K562 (cell line): ENCODE measurements around the gene RTCA. TPM values are rescaled to one million over a fixed set of nuclear protein-coding genes. Genes with fewer than 3 reads are reported as not detected.

ENCODE experiments used
- ARID1B ChIP-seq: fragments of 450-650 bp; IDR thresholded peaks from 2 replicates; pipeline ENCODE4 v1.6.1; 2016; ENCODE audit warnings: antibody characterized with exemption, mild to moderate bottlenecking, inconsistent platforms
- ARNT ChIP-seq, 2 experiments: fragments of 450-650 bp; IDR thresholded peaks; 2 replicates each; pipeline ENCODE4 v1.6.1; 2016; ENCODE audit warnings: mild to moderate bottlenecking in 1 of 2
- BCOR ChIP-seq: fragments of 450-650 bp; IDR thresholded peaks from 2 replicates; pipeline ENCODE4 v1.6.1; 2016
- CBX3 ChIP-seq, 2 experiments: IDR thresholded peaks; 1 replicate in 1 of 2; 2 replicates in 1 of 2; pipeline ENCODE4 v1.6.1; 2012; ENCODE audit warnings: inconsistent platforms in 2 of 2, low read length in 2 of 2, borderline replicate concordance in 1 of 2, control low read depth in 1 of 2
- CXXC5 ChIP-seq: fragments of 250-450 bp; sonication (Bioruptor Pico); IDR thresholded peaks from 2 replicates; pipeline ENCODE4 v1.8.0; 2022; ENCODE audit warnings: inconsistent platforms, mild to moderate bottlenecking, moderate library complexity
- DPF2 ChIP-seq: fragments of 450-650 bp; IDR thresholded peaks from 2 replicates; pipeline ENCODE4 v1.6.1; 2016
- ETV1 ChIP-seq: fragments of 450-650 bp; conservative IDR thresholded peaks from 2 replicates; pipeline ENCODE4 v1.6.1; 2016; ENCODE audit warnings: missing genetic modification characterization, control low read depth, low read depth, missing compliant biosample characterization
- GATAD2B ChIP-seq: fragments of 450-650 bp; IDR thresholded peaks from 2 replicates; pipeline ENCODE4 v1.6.1; 2017; ENCODE audit warnings: mild to moderate bottlenecking, borderline replicate concordance
- KLF13 ChIP-seq: fragments of 450-650 bp; IDR thresholded peaks from 2 replicates; pipeline ENCODE4 v1.6.1; 2016; ENCODE audit warnings: missing genetic modification characterization, low read depth, mild to moderate bottlenecking, missing compliant biosample characterization, moderate library complexity, borderline replicate concordance
- POLR2H ChIP-seq: IDR thresholded peaks from 2 replicates; pipeline ENCODE4 v1.6.1; 2016; ENCODE audit warnings: missing genetic modification characterization, low read depth, mild to moderate bottlenecking, control low read depth, missing compliant biosample characterization, moderate library complexity
- RBM34 ChIP-seq: fragments of 200-400 bp; formaldehyde crosslinking; IDR thresholded peaks from 2 replicates; pipeline ENCODE4 v1.6.1; 2018; ENCODE audit warnings: low read length, borderline replicate concordance; ENCODE audit not compliant: insufficient read depth
- SREBF1 ChIP-seq: fragments of 150-350 bp; IDR thresholded peaks from 2 replicates; pipeline ENCODE4 v1.6.1; 2014; ENCODE audit warnings: antibody characterized with exemption, low read depth, low read length, borderline replicate concordance
- SRSF1 ChIP-seq: fragments of 200-400 bp; formaldehyde crosslinking; IDR thresholded peaks from 2 replicates; pipeline ENCODE4 v1.6.1; 2017; ENCODE audit warnings: mild to moderate bottlenecking, low read depth, low read length, moderate library complexity
- ZNF124 ChIP-seq: sonication (generic); formaldehyde crosslinking; IDR thresholded peaks from 2 replicates; pipeline ENCODE4 v1.8.1; 2022; ENCODE audit warnings: missing genetic modification reagents
- polyA plus RNA-seq, 8 experiments: library from polyadenylated mRNA; depleted of rRNA in 4 of 8; stranded (reverse) in 5 of 8; unstranded in 3 of 8; fragments of >200 nt; fragmentation: Nextera tagmentation in 2 of 8; fragmentation: Illumina TruSeq in 1 of 8; extraction: Ambion mirVana in 2 of 8; extraction: Trizol in 1 of 8; gene quantifications; 2 replicates each; pipeline versions ENCODE4 v1.2.1 to v1.2.3, GENCODE V29; 2011 to 2014; ENCODE audit warnings: inconsistent platforms in 1 of 8, missing spikeins in 1 of 8
- total RNA-seq, 7 experiments: library from RNA; depleted of rRNA in 6 of 7; stranded (reverse); fragments of >200 nt in 6 of 7; fragmentation: Illumina TruSeq in 2 of 7; extraction: Trizol in 2 of 7; gene quantifications; 2 replicates each; pipeline versions ENCODE4 v1.2.1 to v1.2.3, GENCODE V29; 2011 to 2021; ENCODE audit warnings: low replicate concordance in 1 of 7
- TF ChIP-seq, protein P1 (sequence below): fragments of 150-350 bp; IDR thresholded peaks from 2 replicates; pipeline ENCODE4 v1.6.1; 2014; ENCODE audit warnings: low read depth, mild to moderate bottlenecking, low read length, borderline replicate concordance
- TF ChIP-seq, protein P2 (sequence below), 2 experiments: fragments of 250-450 bp in 1 of 2; fragments of 450-650 bp in 1 of 2; sonication (Bioruptor Pico) in 1 of 2; IDR thresholded peaks; 2 replicates each; pipeline versions ENCODE4 v1.6.1 to v1.8.0; 2016 to 2021; ENCODE audit warnings: mild to moderate bottlenecking in 2 of 2, moderate library complexity in 2 of 2, missing compliant biosample characterization in 1 of 2, missing genetic modification characterization in 1 of 2
- TF ChIP-seq, protein P3 (sequence below): IDR thresholded peaks from 2 replicates; pipeline ENCODE4 v1.6.1; 2012; ENCODE audit warnings: low read depth, low read length, improper control_type of control experiment, borderline replicate concordance
- TF ChIP-seq, protein P4 (sequence below), 3 experiments: fragments of 200-800 bp in 1 of 3; sonication (Bioruptor generic) in 1 of 3; sonication (generic) in 1 of 3; formaldehyde crosslinking in 1 of 3; IDR thresholded peaks; 2 replicates each; pipeline versions ENCODE4 v1.6.1 to v1.8.0; 2016 to 2022; ENCODE audit warnings: mild to moderate bottlenecking in 2 of 3, missing compliant biosample characterization in 2 of 3, missing genetic modification characterization in 2 of 3, missing genetic modification reagents in 1 of 3
- TF ChIP-seq, protein P5 (sequence below): sonication (generic); formaldehyde crosslinking; IDR thresholded peaks from 2 replicates; pipeline ENCODE4 v1.8.1; 2023; ENCODE audit warnings: mild to moderate bottlenecking, missing genetic modification reagents, moderate library complexity

RTCA gene
- total and polyA plus RNA-seq, 9 of the 15 experiments (the other 6 are each of a cell fraction or from before 2014, with no cell fraction given), result 11.6 to 57.2 (median 43.2) TPM

DNA sequence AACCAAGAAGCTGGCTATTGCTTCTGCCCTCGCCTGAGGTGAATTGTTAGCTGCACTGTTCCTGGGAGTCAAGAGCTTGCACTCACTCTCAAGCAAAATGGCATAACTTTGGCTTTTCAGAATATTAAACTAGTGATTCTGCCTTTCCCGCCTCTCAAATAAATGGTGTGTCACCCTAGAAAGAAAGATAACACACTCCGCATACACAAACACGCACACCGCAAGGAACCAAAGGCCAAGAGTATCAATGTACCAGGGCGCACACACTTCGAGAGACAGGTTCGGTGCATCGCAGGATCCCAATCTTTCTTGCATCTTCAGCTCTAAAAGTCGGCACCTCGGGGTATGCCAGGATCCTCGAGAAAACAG lies 470 bp upstream of the RTCA start (continued):
- TF ChIP-seq ARNT (IDR thresholded peaks at IDR 0.05) (peak in 1 of 2 experiments; percentile 46; a peak in 2 of 4 replicates), CXXC5 (no peak), ARID1B (0 out of 2 replicates have a peak, but pooled peaks have one; percentile 46), ETV1 (tag) (0 out of 2 replicates have a peak, but pooled peaks have one; percentile 16), ZNF124 (CRISPR knock-in tag) (no peak), SREBF1 (no peak), CBX3 (IDR thresholded peaks at IDR 0.05; ENCODE audit: borderline replicate concordance in 1 of 2, low read length in 2 of 2) (no peak), RBM34 (no peak), DPF2 (peak; percentile 66), POLR2H (tag) (no peak), SRSF1 (no peak), GATAD2B (no peak), KLF13 (tag) (no peak), BCOR (0 out of 2 replicates have a peak, but pooled peaks have one; percentile 15)
- TF ChIP-seq, protein P1, sequence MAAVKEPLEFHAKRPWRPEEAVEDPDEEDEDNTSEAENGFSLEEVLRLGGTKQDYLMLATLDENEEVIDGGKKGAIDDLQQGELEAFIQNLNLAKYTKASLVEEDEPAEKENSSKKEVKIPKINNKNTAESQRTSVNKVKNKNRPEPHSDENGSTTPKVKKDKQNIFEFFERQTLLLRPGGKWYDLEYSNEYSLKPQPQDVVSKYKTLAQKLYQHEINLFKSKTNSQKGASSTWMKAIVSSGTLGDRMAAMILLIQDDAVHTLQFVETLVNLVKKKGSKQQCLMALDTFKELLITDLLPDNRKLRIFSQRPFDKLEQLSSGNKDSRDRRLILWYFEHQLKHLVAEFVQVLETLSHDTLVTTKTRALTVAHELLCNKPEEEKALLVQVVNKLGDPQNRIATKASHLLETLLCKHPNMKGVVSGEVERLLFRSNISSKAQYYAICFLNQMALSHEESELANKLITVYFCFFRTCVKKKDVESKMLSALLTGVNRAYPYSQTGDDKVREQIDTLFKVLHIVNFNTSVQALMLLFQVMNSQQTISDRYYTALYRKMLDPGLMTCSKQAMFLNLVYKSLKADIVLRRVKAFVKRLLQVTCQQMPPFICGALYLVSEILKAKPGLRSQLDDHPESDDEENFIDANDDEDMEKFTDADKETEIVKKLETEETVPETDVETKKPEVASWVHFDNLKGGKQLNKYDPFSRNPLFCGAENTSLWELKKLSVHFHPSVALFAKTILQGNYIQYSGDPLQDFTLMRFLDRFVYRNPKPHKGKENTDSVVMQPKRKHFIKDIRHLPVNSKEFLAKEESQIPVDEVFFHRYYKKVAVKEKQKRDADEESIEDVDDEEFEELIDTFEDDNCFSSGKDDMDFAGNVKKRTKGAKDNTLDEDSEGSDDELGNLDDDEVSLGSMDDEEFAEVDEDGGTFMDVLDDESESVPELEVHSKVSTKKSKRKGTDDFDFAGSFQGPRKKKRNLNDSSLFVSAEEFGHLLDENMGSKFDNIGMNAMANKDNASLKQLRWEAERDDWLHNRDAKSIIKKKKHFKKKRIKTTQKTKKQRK, result no peak
- TF ChIP-seq, protein P2, sequence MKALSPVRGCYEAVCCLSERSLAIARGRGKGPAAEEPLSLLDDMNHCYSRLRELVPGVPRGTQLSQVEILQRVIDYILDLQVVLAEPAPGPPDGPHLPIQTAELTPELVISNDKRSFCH (CRISPR knock-in tag; IDR thresholded peaks at IDR 0.05), result no peak
- TF ChIP-seq, protein P2 (tag; IDR thresholded peaks at IDR 0.05), result peak; percentile 62; the same call in 1 of the 2 replicates
- TF ChIP-seq, protein P3, sequence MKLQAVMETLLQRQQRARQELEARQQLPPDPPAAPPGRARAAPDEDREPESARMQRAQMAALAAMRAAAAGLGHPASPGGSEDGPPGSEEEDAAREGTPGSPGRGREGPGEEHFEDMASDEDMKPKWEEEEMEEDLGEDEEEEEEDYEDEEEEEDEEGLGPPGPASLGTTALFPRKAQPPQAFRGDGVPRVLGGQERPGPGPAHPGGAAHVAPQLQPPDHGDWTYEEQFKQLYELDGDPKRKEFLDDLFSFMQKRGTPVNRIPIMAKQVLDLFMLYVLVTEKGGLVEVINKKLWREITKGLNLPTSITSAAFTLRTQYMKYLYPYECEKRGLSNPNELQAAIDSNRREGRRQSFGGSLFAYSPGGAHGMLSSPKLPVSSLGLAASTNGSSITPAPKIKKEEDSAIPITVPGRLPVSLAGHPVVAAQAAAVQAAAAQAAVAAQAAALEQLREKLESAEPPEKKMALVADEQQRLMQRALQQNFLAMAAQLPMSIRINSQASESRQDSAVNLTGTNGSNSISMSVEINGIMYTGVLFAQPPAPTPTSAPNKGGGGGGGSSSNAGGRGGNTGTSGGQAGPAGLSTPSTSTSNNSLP, result no peak
- TF ChIP-seq, protein P4, sequence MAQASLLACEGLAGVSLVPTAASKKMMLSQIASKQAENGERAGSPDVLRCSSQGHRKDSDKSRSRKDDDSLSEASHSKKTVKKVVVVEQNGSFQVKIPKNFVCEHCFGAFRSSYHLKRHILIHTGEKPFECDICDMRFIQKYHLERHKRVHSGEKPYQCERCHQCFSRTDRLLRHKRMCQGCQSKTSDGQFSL (CRISPR knock-in tag; IDR thresholded peaks at IDR 0.05), result no peak
- TF ChIP-seq, protein P4 (tag; IDR thresholded peaks at IDR 0.05), result no peak
- TF ChIP-seq, protein P5, sequence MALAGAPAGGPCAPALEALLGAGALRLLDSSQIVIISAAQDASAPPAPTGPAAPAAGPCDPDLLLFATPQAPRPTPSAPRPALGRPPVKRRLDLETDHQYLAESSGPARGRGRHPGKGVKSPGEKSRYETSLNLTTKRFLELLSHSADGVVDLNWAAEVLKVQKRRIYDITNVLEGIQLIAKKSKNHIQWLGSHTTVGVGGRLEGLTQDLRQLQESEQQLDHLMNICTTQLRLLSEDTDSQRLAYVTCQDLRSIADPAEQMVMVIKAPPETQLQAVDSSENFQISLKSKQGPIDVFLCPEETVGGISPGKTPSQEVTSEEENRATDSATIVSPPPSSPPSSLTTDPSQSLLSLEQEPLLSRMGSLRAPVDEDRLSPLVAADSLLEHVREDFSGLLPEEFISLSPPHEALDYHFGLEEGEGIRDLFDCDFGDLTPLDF (CRISPR knock-in tag), result no peak
